ENCODE data around the gene TBC1D1. TPM values are rescaled to one million over a fixed set of nuclear protein-coding genes. Genes with fewer than 3 reads are reported as not detected.

The TBC1D1 gene
- total RNA-seq, 1 donor from 2014 or later = 47.1 TPM

DNA sequence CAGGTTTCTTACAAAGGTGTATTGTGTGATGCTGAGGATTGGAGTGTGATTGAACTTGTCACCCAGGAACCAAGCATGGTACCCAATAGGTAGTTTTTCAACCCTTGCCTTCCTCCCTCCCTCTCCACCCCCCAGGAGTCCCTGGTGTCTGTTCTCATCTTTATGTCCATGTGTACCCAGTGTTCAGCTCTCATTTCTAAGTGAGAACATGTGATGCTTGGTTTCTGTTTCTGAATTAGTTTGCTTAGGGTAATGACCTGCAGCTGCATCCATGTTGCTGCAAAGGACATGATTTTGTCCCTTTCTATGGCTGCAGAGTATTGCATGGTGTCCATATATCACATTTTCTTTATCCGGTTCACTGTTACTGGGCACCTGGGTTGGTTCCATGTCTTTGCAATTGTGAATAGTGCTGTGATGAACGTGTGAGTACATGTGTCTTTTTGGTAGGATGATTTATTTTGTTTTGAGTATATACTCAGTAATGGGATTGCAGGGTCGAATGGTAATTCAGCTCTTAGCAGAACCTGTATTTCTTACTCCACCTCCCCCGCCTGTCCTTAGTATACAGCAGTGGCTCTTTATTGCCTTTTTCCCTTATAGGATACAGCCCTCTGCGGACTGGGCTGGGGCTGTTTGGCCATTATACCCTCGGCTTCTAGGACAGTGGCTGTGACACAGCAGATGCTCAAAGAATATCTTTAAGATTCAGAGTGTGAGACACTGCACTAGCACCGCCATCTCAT, 214.8 kb downstream of the TBC1D1 start:
- Histone ChIP-seq H3K4me3 (ENCODE audit: low read depth, low read length) (no peak overlapping the region), H3K27me3 (ENCODE audit: control insufficient read depth, insufficient read depth, low read length) (no peaks in the 10 kb centered on the region), H3K36me3 (ENCODE audit: control insufficient read depth, insufficient read depth, low read length) (no peaks in the 10 kb centered on the region)
- TF ChIP-seq, protein P1, sequence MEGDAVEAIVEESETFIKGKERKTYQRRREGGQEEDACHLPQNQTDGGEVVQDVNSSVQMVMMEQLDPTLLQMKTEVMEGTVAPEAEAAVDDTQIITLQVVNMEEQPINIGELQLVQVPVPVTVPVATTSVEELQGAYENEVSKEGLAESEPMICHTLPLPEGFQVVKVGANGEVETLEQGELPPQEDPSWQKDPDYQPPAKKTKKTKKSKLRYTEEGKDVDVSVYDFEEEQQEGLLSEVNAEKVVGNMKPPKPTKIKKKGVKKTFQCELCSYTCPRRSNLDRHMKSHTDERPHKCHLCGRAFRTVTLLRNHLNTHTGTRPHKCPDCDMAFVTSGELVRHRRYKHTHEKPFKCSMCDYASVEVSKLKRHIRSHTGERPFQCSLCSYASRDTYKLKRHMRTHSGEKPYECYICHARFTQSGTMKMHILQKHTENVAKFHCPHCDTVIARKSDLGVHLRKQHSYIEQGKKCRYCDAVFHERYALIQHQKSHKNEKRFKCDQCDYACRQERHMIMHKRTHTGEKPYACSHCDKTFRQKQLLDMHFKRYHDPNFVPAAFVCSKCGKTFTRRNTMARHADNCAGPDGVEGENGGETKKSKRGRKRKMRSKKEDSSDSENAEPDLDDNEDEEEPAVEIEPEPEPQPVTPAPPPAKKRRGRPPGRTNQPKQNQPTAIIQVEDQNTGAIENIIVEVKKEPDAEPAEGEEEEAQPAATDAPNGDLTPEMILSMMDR (IDR thresholded peaks at IDR 0.05; ENCODE audit: insufficient read depth, low read length, severe bottlenecking) = no peak
- DNase-seq (ENCODE audit: low read depth) (no peak), FAIRE-seq (no peak)

DNA sequence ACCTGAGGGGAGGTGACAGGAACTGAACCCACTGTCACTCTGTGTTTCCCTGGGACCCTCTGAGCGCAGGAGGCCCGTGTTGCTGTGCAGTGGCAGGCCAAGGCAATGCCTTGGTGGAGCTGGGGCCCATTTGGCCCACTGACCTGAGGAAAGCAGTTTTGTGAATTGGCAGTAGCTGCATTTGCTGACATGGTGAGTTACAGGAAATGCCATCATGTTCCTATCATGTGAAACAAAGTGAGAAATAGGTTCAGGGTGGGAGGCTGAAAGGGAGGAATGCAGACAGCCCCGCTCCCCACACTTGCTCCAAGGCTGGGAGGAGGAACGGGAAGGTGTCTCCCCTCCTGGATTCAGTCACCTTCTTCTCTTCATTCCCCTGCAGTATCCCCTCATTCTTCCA, 215.4 kb downstream of the TBC1D1 start:
- TF ChIP-seq, protein P1 (IDR thresholded peaks at IDR 0.05; ENCODE audit: insufficient read depth, low read length, severe bottlenecking) = no peak
- H3K27me3 ChIP-seq (ENCODE audit: control insufficient read depth, insufficient read depth, low read length) = no peaks in the 10 kb centered on the region
- H3K36me3 ChIP-seq (ENCODE audit: control insufficient read depth, insufficient read depth, low read length) = no peaks in the 10 kb centered on the region
- FAIRE-seq = no peak
- no peak overlapping the region for H3K4me3 ChIP-seq (ENCODE audit: low read depth, low read length)
- DNase-seq (ENCODE audit: low read depth) = peak; percentile 28

DNA sequence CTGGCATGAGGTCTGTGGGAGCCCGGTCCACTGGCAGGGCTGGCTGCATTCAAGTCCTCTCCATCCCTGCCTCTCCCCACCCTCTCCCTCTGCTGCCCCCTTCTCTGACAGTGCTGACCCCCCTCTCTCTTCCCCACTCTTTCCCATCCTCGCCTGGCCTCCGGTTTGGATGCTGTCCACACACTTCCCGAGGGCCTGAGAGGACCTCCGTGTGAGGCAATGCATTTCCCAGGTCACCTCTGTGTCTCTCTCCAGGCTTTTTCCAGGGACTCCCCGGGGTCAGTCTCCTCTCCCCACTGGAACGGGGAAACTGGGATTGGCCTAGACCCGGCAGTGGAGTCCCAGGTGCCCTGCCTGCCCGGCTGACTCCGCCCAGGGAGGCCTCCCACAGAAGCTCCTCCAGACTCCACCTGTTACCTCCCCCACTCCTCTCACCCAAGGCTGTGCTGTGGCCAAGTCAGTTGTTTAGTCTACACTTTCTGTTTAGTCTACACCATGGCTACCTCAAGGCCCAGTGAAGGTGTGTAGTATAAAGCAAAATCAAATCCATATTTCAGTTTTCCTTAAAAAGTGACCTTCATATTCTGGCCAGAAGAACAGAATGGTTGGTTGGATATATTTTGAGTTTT, 216.1 kb downstream of the TBC1D1 start:
- TF ChIP-seq, protein P1 (IDR thresholded peaks at IDR 0.05; ENCODE audit: insufficient read depth, low read length, severe bottlenecking) = no peak
- Histone ChIP-seq H3K27me3 (ENCODE audit: control insufficient read depth, insufficient read depth, low read length) (no peaks in the 10 kb centered on the region), H3K4me3 (ENCODE audit: low read depth, low read length) (no peak overlapping the region), H3K36me3 (ENCODE audit: control insufficient read depth, insufficient read depth, low read length) (no peaks in the 10 kb centered on the region)
- DNase-seq (ENCODE audit: low read depth) (no peak), FAIRE-seq (no peak)

DNA sequence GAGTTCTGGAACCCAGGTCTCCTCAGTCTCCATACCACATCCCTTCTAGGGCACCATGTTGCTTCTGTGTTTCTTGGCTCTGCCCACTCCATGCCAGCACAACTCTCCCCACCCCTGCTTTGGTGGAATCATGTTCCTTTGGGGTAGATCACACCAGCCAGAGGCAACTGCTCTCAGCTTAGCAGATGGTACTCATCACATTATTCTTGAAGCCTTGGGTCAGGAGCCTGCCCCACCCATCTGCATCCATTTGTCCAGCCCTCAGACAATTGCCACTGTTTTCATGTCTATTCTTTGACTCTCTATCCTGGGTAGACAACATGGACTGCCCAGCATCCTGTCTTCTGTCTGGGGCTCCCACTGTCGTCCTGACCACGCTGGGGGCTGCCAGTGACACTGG, 216.9 kb downstream of the TBC1D1 start:
- FAIRE-seq = no peak
- no peaks in the 10 kb centered on the region for H3K36me3 ChIP-seq (ENCODE audit: control insufficient read depth, insufficient read depth, low read length)
- TF ChIP-seq, protein P1 (IDR thresholded peaks at IDR 0.05; ENCODE audit: insufficient read depth, low read length, severe bottlenecking) = no peak
- H3K27me3 ChIP-seq (ENCODE audit: control insufficient read depth, insufficient read depth, low read length) = no peaks in the 10 kb centered on the region
- H3K4me3 ChIP-seq (ENCODE audit: low read depth, low read length) = no peak overlapping the region
- no peak for DNase-seq (ENCODE audit: low read depth)

DNA sequence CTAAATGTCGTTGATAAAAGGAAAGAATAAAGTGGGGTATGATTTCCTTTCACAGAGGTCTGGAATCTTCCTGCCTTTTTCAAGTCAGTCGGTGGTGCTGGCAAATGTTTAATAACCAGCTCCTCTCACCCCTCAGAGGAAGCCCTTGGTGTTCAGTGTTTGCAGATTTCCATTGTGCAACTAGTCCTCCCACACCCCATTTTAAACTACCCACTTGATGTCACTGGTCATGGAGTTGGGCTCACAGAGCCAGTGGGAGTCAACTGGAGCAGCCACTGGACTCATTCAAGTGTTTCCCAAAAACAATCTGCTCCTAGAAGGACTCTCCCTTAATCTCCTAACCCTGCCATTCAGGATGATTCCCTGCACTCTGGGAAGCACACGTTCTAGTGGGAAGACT, 218.5 kb downstream of the TBC1D1 start:
- Histone ChIP-seq H3K36me3 (ENCODE audit: control insufficient read depth, insufficient read depth, low read length) (no peaks in the 10 kb centered on the region), H3K4me3 (ENCODE audit: low read depth, low read length) (no peak overlapping the region), H3K27me3 (ENCODE audit: control insufficient read depth, insufficient read depth, low read length) (no peaks in the 10 kb centered on the region)
- TF ChIP-seq, protein P1 (IDR thresholded peaks at IDR 0.05; ENCODE audit: insufficient read depth, low read length, severe bottlenecking) = no peak
- FAIRE-seq (no peak), DNase-seq (ENCODE audit: low read depth) (no peak)
